ENCODE measurements around the gene SLC12A9. TPM values are rescaled to one million over a fixed set of nuclear protein-coding genes. Genes with fewer than 3 reads are reported as not detected.

SLC12A9 gene
- total RNA-seq, 4 donors from 2014 or later, result 22.5 to 33.8 (median 26.4) TPM

DNA sequence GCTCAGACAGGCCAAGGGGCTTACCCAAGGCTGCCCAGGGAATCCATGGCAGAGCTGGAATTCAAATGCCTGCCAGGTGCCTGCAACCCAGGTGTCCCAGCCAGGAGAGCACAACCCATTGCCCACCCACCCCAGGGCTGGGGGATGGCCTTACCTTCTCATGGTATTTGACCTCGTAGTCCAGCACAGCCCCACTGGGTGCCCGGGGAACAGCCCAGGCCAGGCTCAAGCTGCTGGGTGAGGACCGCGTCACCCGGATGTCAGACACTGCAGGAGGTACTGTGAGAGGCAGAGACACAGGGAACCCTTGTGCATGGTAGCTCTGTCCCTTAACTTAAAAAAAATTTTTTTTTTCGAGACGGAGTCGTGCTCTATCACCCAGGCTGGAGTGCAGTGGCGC is 34.1 kb upstream of the SLC12A9 start:
- no peak overlapping the region for H3K27ac ChIP-seq
- WGBS, result 99% methylated on average over 6 of the region's 9 CpGs
- DNase-seq (ENCODE audit: low spot score in 2 of 2), result no peak
- no peak overlapping the region for H3K4me3 ChIP-seq
- no peaks in the 10 kb centered on the region for H3K27me3 ChIP-seq
- peaks cover 97% of the 10 kb centered on the region for H3K36me3 ChIP-seq
- no peak for TF ChIP-seq POLR2AphosphoS5 (IDR thresholded peaks at IDR 0.05)
- no peak for TF ChIP-seq POLR2A (IDR thresholded peaks at IDR 0.05)
- TF ChIP-seq EP300 (IDR thresholded peaks at IDR 0.05), result no peak
- TF ChIP-seq, protein P1, sequence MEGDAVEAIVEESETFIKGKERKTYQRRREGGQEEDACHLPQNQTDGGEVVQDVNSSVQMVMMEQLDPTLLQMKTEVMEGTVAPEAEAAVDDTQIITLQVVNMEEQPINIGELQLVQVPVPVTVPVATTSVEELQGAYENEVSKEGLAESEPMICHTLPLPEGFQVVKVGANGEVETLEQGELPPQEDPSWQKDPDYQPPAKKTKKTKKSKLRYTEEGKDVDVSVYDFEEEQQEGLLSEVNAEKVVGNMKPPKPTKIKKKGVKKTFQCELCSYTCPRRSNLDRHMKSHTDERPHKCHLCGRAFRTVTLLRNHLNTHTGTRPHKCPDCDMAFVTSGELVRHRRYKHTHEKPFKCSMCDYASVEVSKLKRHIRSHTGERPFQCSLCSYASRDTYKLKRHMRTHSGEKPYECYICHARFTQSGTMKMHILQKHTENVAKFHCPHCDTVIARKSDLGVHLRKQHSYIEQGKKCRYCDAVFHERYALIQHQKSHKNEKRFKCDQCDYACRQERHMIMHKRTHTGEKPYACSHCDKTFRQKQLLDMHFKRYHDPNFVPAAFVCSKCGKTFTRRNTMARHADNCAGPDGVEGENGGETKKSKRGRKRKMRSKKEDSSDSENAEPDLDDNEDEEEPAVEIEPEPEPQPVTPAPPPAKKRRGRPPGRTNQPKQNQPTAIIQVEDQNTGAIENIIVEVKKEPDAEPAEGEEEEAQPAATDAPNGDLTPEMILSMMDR (IDR thresholded peaks at IDR 0.05), result no peak
- H3K9me3 ChIP-seq, result no peaks in the 10 kb centered on the region
- H3K4me1 ChIP-seq, result no peaks in the 10 kb centered on the region

DNA sequence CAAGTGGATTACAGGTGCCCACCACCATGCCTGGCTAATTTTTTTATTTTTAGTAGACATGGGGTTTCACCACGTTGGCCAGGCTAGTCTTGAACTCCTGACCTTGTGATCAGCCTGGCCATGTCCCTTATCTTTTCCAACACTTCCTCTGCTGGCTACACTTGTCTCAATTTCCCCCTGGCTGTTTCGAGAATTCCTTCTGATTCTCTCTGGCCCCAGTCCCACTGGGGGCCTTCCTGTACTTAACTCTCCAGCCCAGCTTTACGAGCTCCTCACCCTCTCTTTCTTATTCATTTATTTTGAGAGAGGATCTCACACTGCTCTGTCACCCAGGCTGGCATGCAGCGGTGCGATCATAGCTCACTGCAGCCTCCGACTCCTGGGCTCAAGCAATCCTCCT is 33.7 kb upstream of the SLC12A9 start:
- Histone ChIP-seq H3K4me1 (peaks cover under 1% of the 10 kb centered on the region), H3K9me3 (no peaks in the 10 kb centered on the region), H3K27ac (no peak overlapping the region), H3K27me3 (no peaks in the 10 kb centered on the region), H3K4me3 (no peak overlapping the region), H3K36me3 (peaks cover 97% of the 10 kb centered on the region)
- no peak for DNase-seq (ENCODE audit: low spot score in 2 of 2)
- 88% methylated on average over 6 of the region's 6 CpGs for WGBS
- no peak for TF ChIP-seq POLR2A (IDR thresholded peaks at IDR 0.05)
- TF ChIP-seq, protein P1 (IDR thresholded peaks at IDR 0.05), result no peak
- no peak for TF ChIP-seq POLR2AphosphoS5 (IDR thresholded peaks at IDR 0.05)
- no peak for TF ChIP-seq EP300 (IDR thresholded peaks at IDR 0.05)

DNA sequence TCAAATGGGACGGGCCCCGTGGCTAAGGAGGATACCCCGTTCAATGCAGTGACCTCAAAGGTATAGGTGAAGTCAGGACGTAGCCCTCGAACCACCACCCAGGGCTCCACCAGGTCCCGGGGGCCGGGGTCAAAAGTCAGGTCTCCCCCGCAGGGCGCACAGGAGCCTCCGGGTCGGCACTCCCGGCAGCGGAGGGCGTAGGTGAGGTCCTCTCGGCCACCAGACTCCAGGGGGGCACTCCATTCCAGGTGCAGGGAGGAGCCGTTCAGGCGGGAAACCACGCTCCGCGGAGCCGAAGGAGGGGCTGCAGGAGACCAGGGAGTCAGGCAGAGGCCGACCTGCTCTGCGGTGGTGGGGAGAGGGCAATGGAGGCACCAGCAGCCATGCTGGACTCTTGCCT is 32.9 kb upstream of the SLC12A9 start:
- no CpG with 5 or more reads among the region's 23 CpGs for WGBS
- no peak for DNase-seq (ENCODE audit: low spot score in 2 of 2)
- Histone ChIP-seq H3K4me3 (no peak overlapping the region), H3K4me1 (peaks cover 8% of the 10 kb centered on the region), H3K27ac (no peak overlapping the region), H3K36me3 (peaks cover 94% of the 10 kb centered on the region), H3K27me3 (no peaks in the 10 kb centered on the region), H3K9me3 (no peaks in the 10 kb centered on the region)
- TF ChIP-seq, protein P1 (IDR thresholded peaks at IDR 0.05), result no peak
- TF ChIP-seq EP300 (IDR thresholded peaks at IDR 0.05) (no peak), POLR2AphosphoS5 (IDR thresholded peaks at IDR 0.05) (no peak), POLR2A (IDR thresholded peaks at IDR 0.05) (no peak)

DNA sequence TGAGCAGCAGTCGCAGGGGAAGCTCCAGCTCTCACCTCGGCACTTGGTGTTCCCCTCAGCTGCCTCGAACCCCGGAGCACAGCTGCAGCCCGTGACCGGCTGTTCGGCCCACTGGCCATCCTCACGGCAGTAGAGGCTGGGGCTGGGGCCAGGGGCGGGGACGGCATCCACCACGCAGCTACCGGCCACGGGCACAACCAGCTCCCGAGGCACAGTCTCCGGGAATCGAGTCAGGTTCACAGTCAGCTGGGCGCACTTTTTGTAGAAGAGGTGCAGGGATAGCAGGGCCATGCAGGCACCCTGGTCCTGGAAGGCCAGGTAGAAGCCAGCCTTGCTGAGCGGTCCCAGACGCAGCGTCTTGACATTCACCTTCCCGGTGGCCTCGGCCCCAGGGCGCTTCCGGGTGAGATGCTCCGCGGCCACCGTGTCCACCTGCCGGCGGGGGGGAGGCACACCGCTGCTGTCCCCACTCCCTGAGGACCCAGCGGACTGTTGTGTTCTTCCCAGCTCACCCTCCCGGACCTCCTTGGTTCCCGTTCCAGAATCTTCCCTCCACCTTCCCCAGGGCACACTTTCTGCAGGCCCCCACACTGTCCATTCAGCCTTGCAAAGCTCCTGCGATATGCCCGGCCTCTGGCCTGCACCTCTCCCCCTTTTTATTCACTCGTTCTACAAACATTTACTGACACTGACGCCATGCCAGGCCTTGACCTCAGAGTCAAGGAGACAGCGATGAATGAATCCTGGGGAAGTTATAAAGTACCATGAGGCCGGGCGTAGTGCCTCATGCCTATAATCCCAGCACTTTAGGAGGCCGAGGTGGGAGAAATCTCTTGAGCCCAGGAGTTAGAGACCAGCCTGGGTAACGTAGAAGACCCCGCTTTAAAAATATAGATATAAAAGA is 30.0 kb upstream of the SLC12A9 start:
- H3K4me3 ChIP-seq, result no peak overlapping the region
- WGBS, result 95% methylated on average over 20 of the region's 43 CpGs
- peaks cover 32% of the 10 kb centered on the region for H3K4me1 ChIP-seq
- no peak for DNase-seq (ENCODE audit: low spot score in 2 of 2)
- peaks cover 65% of the 10 kb centered on the region for H3K36me3 ChIP-seq
- H3K27me3 ChIP-seq, result peaks cover 3% of the 10 kb centered on the region
- no peaks in the 10 kb centered on the region for H3K9me3 ChIP-seq
- no peak for TF ChIP-seq POLR2A (IDR thresholded peaks at IDR 0.05)
- TF ChIP-seq, protein P1 (IDR thresholded peaks at IDR 0.05), result no peak
- TF ChIP-seq POLR2AphosphoS5 (IDR thresholded peaks at IDR 0.05), result no peak
- no peak for TF ChIP-seq EP300 (IDR thresholded peaks at IDR 0.05)
- H3K27ac ChIP-seq, result no peak overlapping the region

DNA sequence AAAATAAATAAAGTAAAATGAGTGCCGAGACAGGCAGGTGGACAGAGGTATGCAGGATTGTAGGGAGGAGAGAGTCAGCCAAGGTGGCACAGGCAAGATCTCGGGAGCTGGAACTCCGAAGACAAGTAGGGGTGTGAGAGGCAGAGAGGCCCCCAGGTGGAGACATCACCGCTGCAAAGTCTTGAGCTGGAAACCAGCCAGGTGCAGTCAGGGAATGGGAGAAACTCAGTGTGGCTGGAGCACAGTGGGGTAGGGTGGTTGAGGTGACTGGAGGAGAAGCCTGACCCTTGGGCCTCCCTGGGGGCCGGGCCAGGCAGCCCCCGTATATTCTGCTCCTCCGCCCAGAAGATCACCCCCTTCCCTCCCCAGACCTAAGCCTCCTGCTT is 29.4 kb upstream of the SLC12A9 start:
- TF ChIP-seq POLR2A (IDR thresholded peaks at IDR 0.05) (no peak), POLR2AphosphoS5 (IDR thresholded peaks at IDR 0.05) (no peak), EP300 (IDR thresholded peaks at IDR 0.05) (no peak)
- TF ChIP-seq, protein P1 (IDR thresholded peaks at IDR 0.05), result no peak
- H3K27me3 ChIP-seq, result peaks cover 5% of the 10 kb centered on the region
- H3K4me3 ChIP-seq, result no peak overlapping the region
- no peaks in the 10 kb centered on the region for H3K9me3 ChIP-seq
- H3K4me1 ChIP-seq, result peaks cover 38% of the 10 kb centered on the region
- H3K36me3 ChIP-seq, result peaks cover 60% of the 10 kb centered on the region
- H3K27ac ChIP-seq, result no peak overlapping the region
- WGBS, result 79% methylated on average over 7 of the region's 7 CpGs
- DNase-seq (ENCODE audit: low spot score in 2 of 2), result no peak
